ENCODE measurements around the gene ASB1. TPM values are rescaled to one million over a fixed set of nuclear protein-coding genes. Genes with fewer than 3 reads are reported as not detected.

ASB1 gene
- total and polyA plus RNA-seq, 9 of the 15 experiments (the other 6 are each of a cell fraction or from before 2014, with no cell fraction given) = 6.3 to 37.7 (median 23.9) TPM

GRCh38 chr2:238418196-238418998, 8.3 kb upstream of the ASB1 start:
- peak; percentile 6 for FAIRE-seq
- CTCF ChIA-PET (ENCODE audit: low intra/inter-chr PET ratio) = no interaction called here
- H2AFZ ChIP-seq (ENCODE audit: low read depth, low read length) = peak overlapping the region; percentile 77

More at GRCh38 chr2:238418196-238418998, 8.3 kb upstream of the ASB1 start:
- WGBS (ENCODE audit: insufficient coverage, low coverage, missing lambda C conversion rate) = 39% methylated on average over 2 of the region's 6 CpGs
- DNase-seq (ENCODE audit: extremely low read depth in 1 of 4, low spot score in 3 of 4) (no peak), ATAC-seq (no peak)
- Histone ChIP-seq H3K9me1 (ENCODE audit: control insufficient read depth, insufficient read depth, low read length) (no peaks in the 10 kb centered on the region), H3K27ac (ENCODE audit: extremely low read depth, low read depth, low read length) (peak overlapping the region; percentile 62), H3K4me3 (no peak overlapping the region), H3K9me3 (replicated peaks; ENCODE audit: control insufficient read depth, insufficient read depth, low read depth, low read length) (no peaks in the 10 kb centered on the region), H3K79me2 (ENCODE audit: control insufficient read depth, insufficient read depth, low read length) (peaks cover 17% of the 10 kb centered on the region), H4K20me1 (replicated peaks; ENCODE audit: control insufficient read depth, insufficient read depth, low read length) (no peaks in the 10 kb centered on the region), H3K4me1 (replicated peaks in 1 of 2; ENCODE audit: control insufficient read depth in 2 of 2, insufficient read depth in 2 of 2, low read length in 2 of 2) (peaks cover 35 to 38% of the 10 kb centered on the region in 2 experiments), H3K9ac (ENCODE audit: insufficient read depth in 1 of 2, low read depth in 2 of 2, low read length in 2 of 2) (peak overlapping the region in 1 of 2 experiments; percentile 12; a peak in 2 of 4 replicates), H3K4me2 (ENCODE audit: insufficient read depth, low read length) (no peak overlapping the region), H3K36me3 (ENCODE audit: control insufficient read depth, insufficient read depth, low read length) (no peaks in the 10 kb centered on the region), H3K27me3 (ENCODE audit: control insufficient read depth in 2 of 2, insufficient read depth in 2 of 2, low read length in 2 of 2) (no peaks in the 10 kb centered on the region)
- POLR2A ChIA-PET = no interaction called here
- in situ Hi-C loops (cut with MboI) = no loop called here
- intact Hi-C loops (cut with micrococcal nuclease) = no loop called here
- no TSS peak for BruUV-seq (replicated peaks)
- TF ChIP-seq MAFG (tag; conservative IDR thresholded peaks at IDR 0.05) = 0 out of 2 replicates have a peak, but pooled peaks have one; percentile 27
- no peak for TF ChIP-seq MNT (conservative IDR thresholded peaks at IDR 0.05)
- TF ChIP-seq ZNF316 (IDR thresholded peaks at IDR 0.05) = peak; percentile 72
- peak; percentile 62 for TF ChIP-seq C11orf30 (IDR thresholded peaks at IDR 0.05; ENCODE audit: low read depth)
